GM19099 (cell line): ENCODE results near the gene MTHFD1L.
A peak's percentile ranks its signal among the peaks of the same experiment; 100 is the strongest.

Experiments
- POLR2A ChIP-seq: IDR thresholded peaks from 3 replicates; pipeline ENCODE4 v1.6.1; 2011; ENCODE audit warnings: low read depth; ENCODE audit not compliant: insufficient read length; ENCODE audit errors: extremely low read depth

MTHFD1L gene

GRCh38 chr6:150865406-150866146 is at the start of gene MTHFD1L:
MTHFD1L (plus strand) TSS chr6:150865702; CDS start chr6:150865823, 121 bp downstream.
- TF ChIP-seq POLR2A, result peak; percentile 59

GRCh38 chr6:150822932-150823331 is 42.6 kb upstream of the MTHFD1L start:
- TF ChIP-seq POLR2A, result no peak

GRCh38 chr6:150826788-150827187 is 38.7 kb upstream of the MTHFD1L start:
- TF ChIP-seq POLR2A, result no peak

GRCh38 chr6:150830439-150831165 is 34.9 kb upstream of the MTHFD1L start:
- no peak for TF ChIP-seq POLR2A

- no peak for TF ChIP-seq POLR2A
These were observed 33.9 kb upstream of the MTHFD1L start for GRCh38 chr6:150831577-150831976.

GRCh38 chr6:150835620-150836019 is 29.9 kb upstream of the MTHFD1L start:
- TF ChIP-seq POLR2A, result no peak

- no peak for TF ChIP-seq POLR2A
These were observed 25.3 kb upstream of the MTHFD1L start for GRCh38 chr6:150840185-150840584.

GRCh38 chr6:150841189-150841588 is 24.3 kb upstream of the MTHFD1L start:
- TF ChIP-seq POLR2A, result no peak

GRCh38 chr6:150841697-150842096 is 23.8 kb upstream of the MTHFD1L start:
- TF ChIP-seq POLR2A, result no peak

- TF ChIP-seq POLR2A, result no peak
These were observed 21.1 kb upstream of the MTHFD1L start for GRCh38 chr6:150844371-150844770.

- TF ChIP-seq POLR2A, result no peak
These were observed 18.9 kb upstream of the MTHFD1L start for GRCh38 chr6:150846641-150847040.

GRCh38 chr6:150848400-150848799 is 17.1 kb upstream of the MTHFD1L start:
- no peak for TF ChIP-seq POLR2A

- TF ChIP-seq POLR2A, result no peak
These were observed 8.2 kb upstream of the MTHFD1L start for GRCh38 chr6:150857062-150857944.

- TF ChIP-seq POLR2A, result no peak
These were observed 7.6 kb upstream of the MTHFD1L start for GRCh38 chr6:150857945-150858308.

- no peak for TF ChIP-seq POLR2A
These were observed 2.1 kb upstream of the MTHFD1L start for GRCh38 chr6:150863213-150863928.
